ENCODE measurements around the gene ACACA.

Gene ACACA

GRCh38 chr17:37162800-37163199, 243.8 kb downstream of the ACACA start:
- TF ChIP-seq ZNF121 (tag by site-specific recombination; IDR thresholded peaks at IDR 0.05) (no peak), KLF7 (tag by site-specific recombination; IDR thresholded peaks at IDR 0.05; ENCODE audit: borderline replicate concordance) (no peak), ZFP37 (tag by site-specific recombination; IDR thresholded peaks at IDR 0.05) (no peak), KLF9 (tag by site-specific recombination; IDR thresholded peaks at IDR 0.05; ENCODE audit: low read depth) (no peak), ZFHX2 (tag by site-specific recombination; conservative IDR thresholded peaks at IDR 0.05) (no peak), ZNF654 (tag by site-specific recombination; IDR thresholded peaks at IDR 0.05; ENCODE audit: low read depth) (no peak), ZNF610 (tag by site-specific recombination; IDR thresholded peaks at IDR 0.05; ENCODE audit: borderline replicate concordance) (no peak), ZEB2 (tag by site-specific recombination; IDR thresholded peaks at IDR 0.05) (no peak)
- ChIA-PET CTCF (interaction anchor here (0.5 to 0.6 kb wide), 2 partner anchors 72 to 554 kb away, joined by 3 read pairs; no protein-coding TSS in a partner anchor), POLR2A (no interaction called here)
- no peaks in the 10 kb centered on the region for H3K9me3 ChIP-seq (ENCODE audit: control insufficient read depth, insufficient read depth, low read depth, low read length)
- no peaks in the 10 kb centered on the region for H3K4me1 ChIP-seq (ENCODE audit: control insufficient read depth, insufficient read depth, low read length)
- H3K27ac ChIP-seq (ENCODE audit: extremely low read depth, low read depth, low read length): no peak overlapping the region
- no peak overlapping the region for H3K4me3 ChIP-seq (ENCODE audit: low read depth, low read length)
- H3K36me3 ChIP-seq (ENCODE audit: control insufficient read depth in 2 of 2, insufficient read depth in 1 of 2, low read length in 2 of 2): peaks cover 10 to 33% of the 10 kb centered on the region in 2 experiments; a peak in 2 of 3 replicates

DNA sequence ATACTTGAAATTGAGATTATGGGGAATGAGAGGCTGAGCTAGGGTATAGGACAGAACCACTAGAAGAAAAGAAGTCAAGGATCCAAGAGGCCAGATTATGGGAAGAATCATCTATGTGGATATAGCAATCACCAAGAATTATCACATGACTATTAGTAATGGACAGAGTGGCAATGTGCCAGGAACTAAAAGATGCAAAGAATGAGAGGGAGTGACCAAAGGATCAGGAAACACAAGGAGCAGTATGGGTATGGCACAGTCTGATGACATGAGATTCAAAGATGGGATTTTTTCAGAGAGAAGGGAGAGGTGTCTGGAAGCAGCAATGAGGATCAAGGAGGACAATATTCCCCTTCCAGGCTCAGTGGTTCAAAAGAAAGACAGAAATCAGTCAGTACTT, 245.7 kb downstream of the ACACA start:
- Histone ChIP-seq H3K4me3 (ENCODE audit: low read depth, low read length) (no peak overlapping the region), H3K9me3 (ENCODE audit: control insufficient read depth, insufficient read depth, low read depth, low read length) (no peaks in the 10 kb centered on the region), H3K27ac (ENCODE audit: extremely low read depth, low read depth, low read length) (no peak overlapping the region), H3K4me1 (ENCODE audit: control insufficient read depth, insufficient read depth, low read length) (no peaks in the 10 kb centered on the region), H3K36me3 (ENCODE audit: control insufficient read depth in 2 of 2, insufficient read depth in 1 of 2, low read length in 2 of 2) (peaks cover 14 to 39% of the 10 kb centered on the region in 2 experiments; a peak in 2 of 3 replicates)
- CTCF ChIA-PET: no interaction called here
- POLR2A ChIA-PET: no interaction called here
- no peak for TF ChIP-seq ZNF623 (tag by site-specific recombination; IDR thresholded peaks at IDR 0.05)
- TF ChIP-seq ZNF19 (tag by site-specific recombination; IDR thresholded peaks at IDR 0.05; ENCODE audit: low read depth): no peak
- TF ChIP-seq SALL2 (tag by site-specific recombination; IDR thresholded peaks at IDR 0.05; ENCODE audit: borderline replicate concordance): 0 out of 2 replicates have a peak, but pooled peaks have one; percentile 10
- TF ChIP-seq ZBTB17 (tag by site-specific recombination; IDR thresholded peaks at IDR 0.05): peak; percentile 19; the same call in 1 of the 2 replicates
- TF ChIP-seq BCL6B (tag by site-specific recombination; IDR thresholded peaks at IDR 0.05): peak; percentile 48; the same call in 1 of the 2 replicates
- TF ChIP-seq SCRT2 (tag by site-specific recombination; IDR thresholded peaks at IDR 0.05): no peak
- no peak for TF ChIP-seq ZNF791 (tag by site-specific recombination; IDR thresholded peaks at IDR 0.05)
- no peak for TF ChIP-seq ZNF433 (tag by site-specific recombination; IDR thresholded peaks at IDR 0.05; ENCODE audit: low read depth)

GRCh38 chr17:37158290-37158689, 248.3 kb downstream of the ACACA start:
- no peak overlapping the region for H3K4me3 ChIP-seq (ENCODE audit: low read depth, low read length)
- no peaks in the 10 kb centered on the region for H3K9me3 ChIP-seq (ENCODE audit: control insufficient read depth, insufficient read depth, low read depth, low read length)
- H3K36me3 ChIP-seq (ENCODE audit: control insufficient read depth in 2 of 2, insufficient read depth in 1 of 2, low read length in 2 of 2): peaks cover 20 to 39% of the 10 kb centered on the region in 2 experiments
- no peak overlapping the region for H3K27ac ChIP-seq (ENCODE audit: extremely low read depth, low read depth, low read length)
- no peak for TF ChIP-seq ZNF23 (tag by site-specific recombination; IDR thresholded peaks at IDR 0.05; ENCODE audit: borderline replicate concordance)
- no peak for TF ChIP-seq ZNF311 (tag by site-specific recombination; IDR thresholded peaks at IDR 0.05; ENCODE audit: borderline replicate concordance)
- POLR2A ChIA-PET: no interaction called here
- H3K4me1 ChIP-seq (ENCODE audit: control insufficient read depth, insufficient read depth, low read length): no peaks in the 10 kb centered on the region
- CTCF ChIA-PET: interaction anchor here (0.6 to 1.5 kb wide), 3 partner anchors 10 to 110 kb away, joined by 3 to 6 read pairs (median 3); no protein-coding TSS in a partner anchor

DNA sequence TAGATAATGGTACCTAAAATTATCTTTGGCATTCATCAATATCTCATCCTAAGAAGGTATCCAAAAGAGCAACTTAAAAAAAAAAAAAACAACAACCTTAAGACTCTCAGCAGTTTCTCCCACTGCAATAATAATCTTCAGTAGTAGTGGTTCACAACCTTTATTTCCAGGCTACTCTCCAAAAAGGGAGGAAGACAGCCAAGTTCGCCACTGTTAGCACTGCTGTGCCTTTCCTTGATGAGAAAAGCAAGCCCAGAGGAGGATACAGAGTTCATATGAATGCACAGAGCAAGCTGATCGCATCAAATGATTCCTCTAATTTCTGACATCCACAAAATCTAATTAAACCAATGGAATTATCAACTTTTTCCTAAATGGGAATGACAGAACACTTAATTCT, 258.5 kb downstream of the ACACA start:
- Histone ChIP-seq H3K36me3 (ENCODE audit: control insufficient read depth in 2 of 2, insufficient read depth in 1 of 2, low read length in 2 of 2) (peaks cover 4 to 16% of the 10 kb centered on the region in 2 experiments), H3K9me3 (ENCODE audit: control insufficient read depth, insufficient read depth, low read depth, low read length) (no peaks in the 10 kb centered on the region), H3K27ac (ENCODE audit: extremely low read depth, low read depth, low read length) (no peak overlapping the region), H3K4me3 (ENCODE audit: low read depth, low read length) (no peak overlapping the region), H3K4me1 (ENCODE audit: control insufficient read depth, insufficient read depth, low read length) (peaks cover 7% of the 10 kb centered on the region)
- ChIA-PET POLR2A (interaction anchor here (1.0 kb wide), 1 partner anchor 9 kb away, joined by 3 read pairs; no protein-coding TSS in a partner anchor), CTCF (interaction anchor here (0.7 kb wide), 1 partner anchor 1379 kb away, joined by 3 read pairs; no protein-coding TSS in a partner anchor)
- TF ChIP-seq MYNN (tag by site-specific recombination; IDR thresholded peaks at IDR 0.05; ENCODE audit: borderline replicate concordance) (no peak), ZNF157 (tag by site-specific recombination; IDR thresholded peaks at IDR 0.05) (no peak)
- TF ChIP-seq, protein P1, sequence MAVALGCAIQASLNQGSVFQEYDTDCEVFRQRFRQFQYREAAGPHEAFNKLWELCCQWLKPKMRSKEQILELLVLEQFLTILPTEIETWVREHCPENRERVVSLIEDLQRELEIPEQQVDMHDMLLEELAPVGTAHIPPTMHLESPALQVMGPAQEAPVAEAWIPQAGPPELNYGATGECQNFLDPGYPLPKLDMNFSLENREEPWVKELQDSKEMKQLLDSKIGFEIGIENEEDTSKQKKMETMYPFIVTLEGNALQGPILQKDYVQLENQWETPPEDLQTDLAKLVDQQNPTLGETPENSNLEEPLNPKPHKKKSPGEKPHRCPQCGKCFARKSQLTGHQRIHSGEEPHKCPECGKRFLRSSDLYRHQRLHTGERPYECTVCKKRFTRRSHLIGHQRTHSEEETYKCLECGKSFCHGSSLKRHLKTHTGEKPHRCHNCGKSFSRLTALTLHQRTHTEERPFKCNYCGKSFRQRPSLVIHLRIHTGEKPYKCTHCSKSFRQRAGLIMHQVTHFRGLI (tag by site-specific recombination; IDR thresholded peaks at IDR 0.05): no peak
- TF ChIP-seq, protein P2, sequence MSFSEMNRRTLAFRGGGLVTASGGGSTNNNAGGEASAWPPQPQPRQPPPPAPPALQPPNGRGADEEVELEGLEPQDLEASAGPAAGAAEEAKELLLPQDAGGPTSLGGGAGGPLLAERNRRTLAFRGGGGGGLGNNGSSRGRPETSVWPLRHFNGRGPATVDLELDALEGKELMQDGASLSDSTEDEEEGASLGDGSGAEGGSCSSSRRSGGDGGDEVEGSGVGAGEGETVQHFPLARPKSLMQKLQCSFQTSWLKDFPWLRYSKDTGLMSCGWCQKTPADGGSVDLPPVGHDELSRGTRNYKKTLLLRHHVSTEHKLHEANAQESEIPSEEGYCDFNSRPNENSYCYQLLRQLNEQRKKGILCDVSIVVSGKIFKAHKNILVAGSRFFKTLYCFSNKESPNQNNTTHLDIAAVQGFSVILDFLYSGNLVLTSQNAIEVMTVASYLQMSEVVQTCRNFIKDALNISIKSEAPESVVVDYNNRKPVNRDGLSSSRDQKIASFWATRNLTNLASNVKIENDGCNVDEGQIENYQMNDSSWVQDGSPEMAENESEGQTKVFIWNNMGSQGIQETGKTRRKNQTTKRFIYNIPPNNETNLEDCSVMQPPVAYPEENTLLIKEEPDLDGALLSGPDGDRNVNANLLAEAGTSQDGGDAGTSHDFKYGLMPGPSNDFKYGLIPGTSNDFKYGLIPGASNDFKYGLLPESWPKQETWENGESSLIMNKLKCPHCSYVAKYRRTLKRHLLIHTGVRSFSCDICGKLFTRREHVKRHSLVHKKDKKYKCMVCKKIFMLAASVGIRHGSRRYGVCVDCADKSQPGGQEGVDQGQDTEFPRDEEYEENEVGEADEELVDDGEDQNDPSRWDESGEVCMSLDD (tag by site-specific recombination; IDR thresholded peaks at IDR 0.05): no peak

Measured in HEK293 (cell line).